NOMO-1 treated with dmso at 0.1 percent for 144 hours (cell line): ENCODE results near the gene SH3PXD2A.
"Not testable (repeated sequence)": the region's sequence is repeated elsewhere in the genome, so short reads cannot be mapped to it uniquely, and the experiment has no call there.

ENCODE experiments used
- DNase-seq: peaks from one replicate; lab custom pipeline; 2025; ENCODE audit not compliant: unreplicated experiment; lab: John Stamatoyannopoulos, UW

Gene SH3PXD2A

GRCh38 chr10:103849880-103850571 lies 5.3 kb downstream of the SH3PXD2A start:
- peak; percentile 39 for DNase-seq

GRCh38 chr10:103849212-103849877 lies 6.0 kb downstream of the SH3PXD2A start:
- DNase-seq = no peak

- DNase-seq = no peak
Measured at GRCh38 chr10:103847909-103848468, 7.4 kb downstream of the SH3PXD2A start.

- no peak for DNase-seq
Measured at GRCh38 chr10:103847346-103847745, 8.0 kb downstream of the SH3PXD2A start.

- no peak for DNase-seq
Measured at GRCh38 chr10:103845972-103846371, 9.4 kb downstream of the SH3PXD2A start.

GRCh38 chr10:103845346-103845745 lies 10.0 kb downstream of the SH3PXD2A start:
- not testable (repeated sequence) for DNase-seq

- DNase-seq = no peak
Measured at GRCh38 chr10:103843854-103844570, 11.4 kb downstream of the SH3PXD2A start.

GRCh38 chr10:103843045-103843444 lies 12.3 kb downstream of the SH3PXD2A start:
- no peak for DNase-seq

GRCh38 chr10:103842605-103843004 lies 12.8 kb downstream of the SH3PXD2A start:
- DNase-seq = no peak

- no peak for DNase-seq
Measured at GRCh38 chr10:103841519-103841918, 13.9 kb downstream of the SH3PXD2A start.

- DNase-seq = no peak
Measured at GRCh38 chr10:103840740-103841070, 14.7 kb downstream of the SH3PXD2A start.

- no peak for DNase-seq
Measured at GRCh38 chr10:103839872-103840739, 15.3 kb downstream of the SH3PXD2A start.

GRCh38 chr10:103839519-103839871 lies 15.9 kb downstream of the SH3PXD2A start:
- no peak for DNase-seq

GRCh38 chr10:103838862-103839518 lies 16.4 kb downstream of the SH3PXD2A start:
- DNase-seq = no peak

GRCh38 chr10:103838070-103838395 lies 17.3 kb downstream of the SH3PXD2A start:
- DNase-seq = no peak

GRCh38 chr10:103837370-103838069 lies 17.9 kb downstream of the SH3PXD2A start:
- no peak for DNase-seq

GRCh38 chr10:103836861-103837260 lies 18.5 kb downstream of the SH3PXD2A start:
- no peak for DNase-seq

- DNase-seq = no peak
Measured at GRCh38 chr10:103836273-103836672, 19.1 kb downstream of the SH3PXD2A start.

GRCh38 chr10:103835096-103836050 lies 20.0 kb downstream of the SH3PXD2A start:
- DNase-seq = no peak
